NCI-H774 (cell line): ENCODE data around the gene GRB2.
"Not testable (repeated sequence)": the region's sequence is repeated elsewhere in the genome, so short reads cannot be mapped to it uniquely, and the experiment has no call there.

ENCODE experiments used
- DNase-seq: peaks from one replicate; lab custom pipeline; 2025; lab: John Stamatoyannopoulos, UW

The GRB2 gene

GRCh38 chr17:75405365-75406221 is at the start of gene GRB2:
GRB2 (minus strand) TSS chr17:75405678; CDS start chr17:75393628, 12,050 bp downstream.
- peak; percentile 99 for DNase-seq

DNA sequence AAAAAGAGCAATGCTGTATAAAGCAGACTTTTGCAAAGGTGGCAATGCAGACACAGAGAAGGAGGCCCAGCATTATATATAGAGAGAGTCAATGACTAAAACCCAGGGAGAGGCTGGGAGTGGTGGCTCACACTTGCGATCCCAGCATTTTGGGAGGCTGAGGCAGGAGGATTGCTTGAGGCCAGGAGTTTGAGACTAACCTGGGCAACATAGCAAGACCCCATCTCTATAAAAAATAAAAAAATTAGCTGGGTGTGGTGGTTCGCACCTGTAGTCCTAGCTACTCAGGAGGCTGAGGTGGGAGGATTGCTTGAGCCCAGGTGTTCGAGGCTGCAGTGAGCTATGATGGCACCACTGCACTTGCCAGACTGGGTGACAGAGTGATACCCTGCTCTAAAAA is 49.2 kb upstream of the GRB2 start:
- DNase-seq = not testable (repeated sequence)

DNA sequence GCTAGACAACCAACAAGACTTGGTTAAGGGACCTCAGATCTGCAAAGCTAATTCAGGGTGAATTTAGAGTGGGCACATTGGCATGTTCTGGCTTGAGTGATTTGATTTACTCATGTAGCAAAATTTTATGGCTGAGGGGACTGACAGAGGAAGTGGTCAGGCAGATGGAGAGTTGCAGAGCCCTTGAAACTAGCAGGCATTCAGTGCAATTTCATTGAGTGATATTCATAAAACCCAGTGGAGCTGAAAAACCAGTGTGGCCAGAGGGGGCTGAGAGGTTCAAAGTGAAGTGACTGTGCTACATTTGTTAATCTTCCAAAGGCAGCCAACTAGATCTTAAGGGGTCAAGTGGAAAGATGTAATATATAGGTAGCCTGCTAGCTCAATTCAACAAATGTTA is 48.7 kb upstream of the GRB2 start:
- DNase-seq = no peak

DNA sequence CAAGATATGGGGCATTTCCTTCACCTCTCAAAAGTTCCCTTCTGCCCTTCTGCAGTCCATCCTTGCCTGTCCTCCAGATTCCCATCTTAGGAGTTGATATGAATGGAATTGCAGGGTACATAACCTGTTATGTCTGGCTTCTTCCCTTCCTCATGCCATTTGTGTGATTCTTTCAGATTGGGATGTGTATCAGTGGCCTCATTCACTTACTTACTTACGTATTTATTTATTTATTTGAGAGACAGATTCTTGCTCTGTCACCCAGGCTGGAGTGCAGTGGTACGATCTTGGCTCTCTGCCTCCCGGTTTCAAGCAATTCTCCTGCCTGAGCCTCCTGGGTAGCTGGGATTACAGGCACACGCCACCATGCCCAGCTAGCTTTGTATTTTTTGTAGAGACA is 44.8 kb upstream of the GRB2 start:
- DNase-seq = no peak

- DNase-seq = no peak
These were observed 42.7 kb upstream of the GRB2 start for GRCh38 chr17:75447951-75448856.

GRCh38 chr17:75445896-75446295 is 40.4 kb upstream of the GRB2 start:
- DNase-seq = not testable (repeated sequence)

GRCh38 chr17:75445296-75445695 is 39.8 kb upstream of the GRB2 start:
- no peak for DNase-seq

GRCh38 chr17:75442168-75443103 is 37.0 kb upstream of the GRB2 start:
- DNase-seq = no peak

GRCh38 chr17:75440738-75441448 is 35.4 kb upstream of the GRB2 start:
- DNase-seq = no peak

DNA sequence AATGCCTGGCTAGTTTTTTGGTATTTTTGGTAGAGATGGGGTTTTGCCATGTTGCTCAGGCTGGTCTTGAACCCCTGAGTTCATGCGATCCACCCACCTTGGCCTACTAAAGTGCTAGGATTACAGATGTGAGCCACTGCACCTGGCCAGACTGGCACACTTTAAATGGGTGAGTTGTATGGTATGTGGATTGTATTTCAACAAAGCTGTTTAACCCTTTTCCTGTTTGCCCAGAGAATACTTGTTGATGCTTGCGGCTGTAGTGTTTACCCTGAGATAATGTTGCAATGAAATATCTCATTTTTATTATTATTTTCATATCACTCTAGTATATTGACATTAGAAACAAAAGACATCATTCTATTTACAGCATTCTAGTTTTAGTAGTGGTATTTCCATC is 33.8 kb upstream of the GRB2 start:
- DNase-seq = no peak

- not testable (repeated sequence) for DNase-seq
These were observed 31.9 kb upstream of the GRB2 start for GRCh38 chr17:75437404-75437803.

DNA sequence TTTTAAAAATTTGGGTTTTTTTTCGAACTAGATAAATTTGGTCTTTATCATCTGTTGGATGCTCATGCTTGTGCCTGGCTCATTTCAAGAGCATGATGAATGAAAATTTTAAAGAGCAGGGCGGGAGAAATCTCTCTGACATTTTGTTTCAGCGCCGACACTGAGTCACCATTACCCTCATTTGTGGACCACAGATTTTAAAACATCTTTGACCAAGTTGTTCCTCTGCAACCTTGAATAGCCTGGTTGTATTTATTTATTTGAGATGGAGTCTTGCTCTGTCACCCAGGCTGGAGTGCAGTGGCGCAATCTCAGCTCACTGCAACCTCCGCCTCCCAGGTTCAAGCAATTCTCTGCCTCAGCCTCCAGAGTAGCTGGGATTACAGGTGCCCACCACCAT is 29.0 kb upstream of the GRB2 start:
- DNase-seq = not testable (repeated sequence)

DNA sequence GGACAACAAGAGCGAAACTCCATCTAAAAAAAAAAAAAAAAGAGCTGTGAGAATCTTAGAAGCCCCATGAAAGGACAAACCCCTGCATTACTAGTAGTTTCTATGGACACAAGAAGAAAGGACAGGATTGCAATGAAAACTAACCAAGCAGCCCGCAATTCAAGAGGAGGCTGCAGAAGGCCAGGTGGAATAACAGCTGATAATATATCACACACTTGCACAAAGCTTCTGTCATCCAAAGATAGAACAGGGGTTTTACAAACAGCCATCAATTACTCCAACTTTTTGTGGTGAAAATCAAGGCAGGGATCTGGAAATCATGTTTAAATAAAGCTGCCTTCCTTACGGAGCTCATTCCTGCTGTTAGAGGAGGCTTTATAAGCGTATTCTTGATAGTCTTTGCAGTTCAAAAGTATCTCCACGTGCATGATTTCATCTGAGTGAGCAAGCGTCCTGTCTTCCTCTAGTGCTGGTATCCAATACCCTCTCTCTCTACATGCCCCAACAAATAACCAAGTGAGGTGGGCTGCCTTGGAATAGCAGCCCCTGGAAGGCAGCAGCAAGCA is 27.8 kb upstream of the GRB2 start:
- DNase-seq = peak; percentile 22

DNA sequence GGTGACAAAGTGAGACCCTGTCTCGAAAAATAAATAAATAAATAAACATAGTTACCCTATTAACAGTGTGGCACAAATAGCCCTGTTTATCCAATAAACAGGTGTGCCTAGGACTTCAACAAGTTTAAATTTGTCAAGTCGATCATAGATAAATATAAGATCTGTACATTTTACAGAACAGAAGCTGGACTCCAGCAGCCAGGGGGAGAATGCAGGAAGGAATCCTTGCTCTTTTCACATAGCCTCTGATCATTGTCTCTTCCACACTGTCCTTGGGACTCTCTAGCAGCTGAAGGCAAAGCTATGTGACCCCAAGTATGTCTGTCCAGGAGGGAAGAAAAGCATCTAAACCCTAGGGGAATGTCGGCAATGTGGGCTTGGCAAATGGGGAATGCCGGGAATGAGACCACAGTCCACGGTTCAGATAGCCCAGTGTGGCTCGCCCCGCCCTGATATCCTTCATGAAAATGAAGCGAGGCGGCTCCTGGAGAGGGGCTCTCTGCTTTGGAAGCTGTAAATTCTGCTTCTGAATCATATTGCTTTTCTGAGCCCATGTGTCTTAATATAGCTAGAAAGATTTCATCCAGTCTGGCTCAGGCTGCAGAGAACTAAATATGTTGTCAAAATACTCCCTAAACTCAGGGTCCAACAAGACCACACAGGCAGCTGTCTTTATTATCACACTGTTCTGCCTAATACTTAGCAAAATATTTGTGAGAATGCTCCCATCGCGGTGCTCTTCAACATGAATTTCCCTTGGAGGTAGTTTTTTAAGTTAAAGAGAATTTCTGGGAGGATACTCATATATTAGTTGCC is 24.9 kb upstream of the GRB2 start:
- no peak for DNase-seq

DNA sequence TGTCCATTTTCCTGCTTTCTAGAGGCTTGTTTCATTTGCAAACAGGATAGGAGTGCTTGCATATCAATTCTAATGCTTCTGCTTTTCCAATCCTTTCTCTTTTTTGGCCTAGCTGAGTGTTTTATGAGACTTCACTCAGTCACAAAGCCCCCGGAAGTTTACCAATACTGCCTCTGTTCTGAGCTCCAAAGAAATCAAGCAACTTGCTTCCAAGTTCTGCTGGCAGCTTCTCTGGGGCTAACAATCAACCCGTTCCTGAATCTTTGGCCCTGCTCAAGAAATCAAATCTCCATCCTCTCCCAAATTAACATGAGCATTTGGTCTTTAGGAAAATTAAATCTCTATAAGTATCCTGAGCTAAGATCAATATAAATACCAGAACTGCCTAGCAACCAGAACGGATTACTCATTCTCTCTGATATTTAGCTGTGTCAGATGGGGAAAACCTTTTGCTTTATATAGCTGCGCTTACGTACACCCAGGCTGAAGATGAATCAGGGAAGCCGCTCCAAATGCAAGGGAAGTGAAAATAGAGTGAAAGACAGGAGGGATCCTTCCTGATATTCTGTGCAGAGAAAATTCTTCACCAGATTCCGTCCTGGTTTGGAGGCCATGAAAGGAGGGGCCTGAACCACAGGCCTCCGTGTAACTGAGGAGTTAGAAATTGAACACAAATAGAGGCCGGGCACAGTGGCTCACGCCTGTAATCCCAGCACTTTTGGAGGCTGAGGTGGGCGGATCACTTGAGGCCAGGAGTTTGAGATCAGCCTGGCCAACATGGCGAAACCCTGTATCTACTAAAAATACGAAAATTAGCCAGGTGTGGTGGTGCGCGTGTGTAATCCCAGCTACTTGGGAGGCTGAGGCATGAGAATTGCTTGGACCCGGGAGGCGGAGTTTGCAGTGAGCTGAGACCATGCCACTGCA is 23.3 kb upstream of the GRB2 start:
- no peak for DNase-seq

DNA sequence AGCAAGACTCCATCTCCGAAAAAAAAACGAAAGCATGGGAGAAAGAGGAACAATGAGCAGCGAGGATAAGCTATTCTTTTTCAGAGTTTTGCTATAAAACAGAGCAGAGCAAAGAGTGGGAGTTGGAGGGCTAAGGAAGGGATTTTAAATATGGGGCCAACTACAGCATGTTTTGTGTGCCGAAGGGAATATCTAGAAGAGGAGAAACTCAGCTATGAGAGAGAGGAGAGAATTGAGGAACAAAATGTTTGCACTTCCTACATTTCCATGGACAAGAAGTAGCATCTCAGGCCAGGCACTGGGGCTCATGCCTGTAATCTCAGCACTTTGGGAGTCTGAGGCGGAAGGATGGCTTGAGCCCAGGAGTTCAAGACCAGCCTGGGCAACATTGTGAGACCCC is 13.1 kb upstream of the GRB2 start:
- no peak for DNase-seq

DNA sequence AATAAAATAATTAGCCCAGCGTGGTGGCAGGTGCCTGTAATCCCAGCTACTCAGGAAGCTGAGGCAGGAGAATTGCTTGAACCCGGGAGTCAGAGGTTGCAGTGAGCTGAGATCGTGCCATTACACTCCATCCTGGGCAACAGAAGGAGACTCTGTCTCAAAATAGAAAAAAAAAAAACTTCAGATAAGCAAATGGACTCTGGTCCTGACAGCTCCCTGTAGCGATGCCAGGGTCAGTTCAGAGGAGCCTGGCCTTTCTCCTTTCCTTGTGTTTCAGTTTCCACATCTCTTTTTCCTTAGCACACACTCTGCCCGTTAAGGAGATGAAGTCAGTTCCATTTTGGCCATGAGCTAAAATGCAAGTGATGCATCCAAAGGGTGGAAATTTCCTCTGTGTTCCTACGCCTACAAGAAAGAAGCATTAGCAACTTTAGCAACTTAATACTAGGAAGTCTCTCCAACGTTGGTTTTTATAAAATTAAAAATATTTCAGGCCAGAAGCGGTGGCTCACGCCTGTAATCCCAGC is 11.6 kb upstream of the GRB2 start:
- DNase-seq = no peak

DNA sequence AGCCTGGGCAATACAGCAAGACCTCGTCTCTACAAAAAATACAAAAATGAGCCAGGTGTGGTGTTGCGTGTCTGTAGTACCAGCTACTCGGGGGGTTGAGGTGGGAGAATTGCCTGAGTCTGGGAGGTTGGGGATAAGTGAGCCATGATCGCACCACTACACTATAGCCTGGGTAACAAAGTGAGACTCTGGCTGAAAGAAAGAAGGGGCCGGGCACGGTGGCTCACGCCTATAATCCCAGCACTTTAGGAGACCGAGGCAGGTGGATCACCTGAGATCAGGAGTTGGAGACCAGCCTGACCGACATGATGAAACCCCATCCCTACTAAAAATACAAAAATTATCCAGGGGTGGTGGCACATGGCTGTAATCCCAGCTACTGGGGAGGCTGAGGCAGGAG is 10.5 kb upstream of the GRB2 start:
- no peak for DNase-seq

DNA sequence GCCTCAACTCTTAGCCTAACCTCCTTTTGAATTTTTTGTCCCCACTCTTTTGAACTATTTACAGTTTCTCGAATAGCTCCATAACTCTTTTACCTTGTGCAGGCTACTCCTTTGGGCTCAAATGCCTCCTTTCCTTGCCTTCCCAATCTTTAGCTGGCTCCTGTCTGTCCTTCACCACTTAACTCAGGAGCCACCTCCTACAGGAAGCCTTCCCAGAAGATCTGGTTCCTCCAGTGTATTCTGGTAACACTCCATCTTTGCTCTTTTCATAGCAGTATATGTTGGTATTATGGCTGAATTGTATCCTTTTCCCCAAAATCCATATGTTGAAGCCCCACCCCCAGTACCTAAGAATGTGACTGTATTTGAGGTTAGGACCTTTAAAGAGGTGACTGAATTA is 9.0 kb upstream of the GRB2 start:
- no peak for DNase-seq
